ENCODE data around the gene GIGYF2. TPM values are rescaled to one million over a fixed set of nuclear protein-coding genes. Genes with fewer than 3 reads are reported as not detected.

GIGYF2 gene
- total and polyA plus RNA-seq, 2 of the 13 experiments (the other 11 are each of a cell fraction or from before 2014, with no cell fraction given) = 44.9 to 73.5 TPM

GRCh38 chr2:232860593-232861241, 163.6 kb downstream of the GIGYF2 start (continued):
- TF ChIP-seq AGO2 (optimal IDR thresholded peaks at IDR 0.05; ENCODE audit: low read depth, low read length) = no peak
- no peak for TF ChIP-seq SRSF4 (IDR thresholded peaks at IDR 0.05; ENCODE audit: low read depth, low read length, poor library complexity, severe bottlenecking)
- TF ChIP-seq RORA (CRISPR knock-in tag; IDR thresholded peaks at IDR 0.05) = no peak
- TF ChIP-seq ZNF609 (CRISPR knock-in tag; IDR thresholded peaks at IDR 0.05; ENCODE audit: borderline replicate concordance) = no peak
- TF ChIP-seq IRX3 (CRISPR knock-in tag; IDR thresholded peaks at IDR 0.05; ENCODE audit: borderline replicate concordance, low read depth) = no peak
- no peak for TF ChIP-seq PRDM15 (CRISPR knock-in tag; IDR thresholded peaks at IDR 0.05)
- TF ChIP-seq ATF6 (CRISPR knock-in tag; conservative IDR thresholded peaks at IDR 0.05) = no peak
- TF ChIP-seq HIVEP1 (CRISPR knock-in tag; IDR thresholded peaks at IDR 0.05) = no peak
- no peak for TF ChIP-seq MYNN (CRISPR knock-in tag; IDR thresholded peaks at IDR 0.05; ENCODE audit: low read depth)
- TF ChIP-seq ZNF7 (CRISPR knock-in tag; IDR thresholded peaks at IDR 0.05) = no peak
- no peak for TF ChIP-seq RAD51 (IDR thresholded peaks at IDR 0.05; ENCODE audit: borderline replicate concordance)
- no peak for TF ChIP-seq DBP (CRISPR knock-in tag; IDR thresholded peaks at IDR 0.05; ENCODE audit: not compliant biosample characterization)
- no peak for TF ChIP-seq ZNF430 (CRISPR knock-in tag; IDR thresholded peaks at IDR 0.05)
- TF ChIP-seq TCF12 (IDR thresholded peaks at IDR 0.05) = no peak
- TF ChIP-seq TCF12 (CRISPR knock-in tag; IDR thresholded peaks at IDR 0.05) = no peak
- TF ChIP-seq ZNF10 (CRISPR knock-in tag; IDR thresholded peaks at IDR 0.05; ENCODE audit: borderline replicate concordance, low read depth) = no peak
- no peak for TF ChIP-seq ZNF468 (CRISPR knock-in tag; IDR thresholded peaks at IDR 0.05)
